ENCODE data around the gene SLC22A8. TPM values are rescaled to one million over a fixed set of nuclear protein-coding genes. Genes with fewer than 3 reads are reported as not detected.

The SLC22A8 gene
- total and polyA plus RNA-seq, 2 donors (not counting 1 experiment from before 2014, with no cell fraction given), result not detected

GRCh38 chr11:63012839-63013238 lies 2.8 kb downstream of the SLC22A8 start:
- no peaks in the 10 kb centered on the region for H3K36me3 ChIP-seq (replicated peaks in 1 of 2; ENCODE audit: control extremely low read depth in 1 of 2, control insufficient read depth in 1 of 2, extremely low read depth in 1 of 2, insufficient read depth in 2 of 2, low read length in 1 of 2)
- no peaks in the 10 kb centered on the region for H3K9me3 ChIP-seq (ENCODE audit: control extremely low read depth in 1 of 3, control insufficient read depth in 2 of 3, insufficient read depth in 1 of 3, low read length in 2 of 3)
- CTCF ChIA-PET, result interaction anchor here (1.6 to 3.4 kb wide), 2 partner anchors 8 to 11 kb away, joined by 4 to 20 read pairs; no protein-coding TSS in a partner anchor
- no peak overlapping the region for H3K27ac ChIP-seq (ENCODE audit: low read length in 2 of 2)
- H4K20me1 ChIP-seq (ENCODE audit: control insufficient read depth, insufficient read depth, low read length, poor library complexity, severe bottlenecking), result no peaks in the 10 kb centered on the region
- Mint-ChIP-seq H3K27ac (no peak overlapping the region), H3K9me3 (ENCODE audit: insufficient read depth) (no peaks in the 10 kb centered on the region), H3K4me1 (no peaks in the 10 kb centered on the region), H3K27me3 (peaks cover 33% of the 10 kb centered on the region), H3K4me3 (no peak overlapping the region)
- intact Hi-C loops (cut with micrococcal nuclease), result no loop called here
- no peak overlapping the region for H2AFZ ChIP-seq (ENCODE audit: insufficient read depth, low read depth, low read length, poor library complexity, severe bottlenecking)
- H3K79me2 ChIP-seq (ENCODE audit: control insufficient read depth, insufficient read depth, low read length), result no peaks in the 10 kb centered on the region
- WGBS (ENCODE audit: insufficient coverage), result no CpG with 5 or more reads among the region's 1 CpG
- H3K9ac ChIP-seq (ENCODE audit: low read length), result no peak overlapping the region
- H3K4me2 ChIP-seq (replicated peaks; ENCODE audit: low read depth, low read length, poor library complexity, severe bottlenecking), result no peak overlapping the region
- ATAC-seq (ENCODE audit: low read depth), result no peak
- POLR2A ChIA-PET, result no interaction called here
- H3K27me3 ChIP-seq (replicated peaks in 1 of 4; ENCODE audit: control extremely low read depth in 1 of 4, control insufficient read depth in 3 of 4, insufficient read depth in 4 of 4, low read length in 3 of 4), result peaks cover 0 to 3% (median 1%) of the 10 kb centered on the region in 4 experiments
- TF ChIP-seq CTCF (IDR thresholded peaks at IDR 0.05) (no peak), EZH2 (IDR thresholded peaks at IDR 0.05; ENCODE audit: borderline replicate concordance, insufficient read depth, low read depth, low read length, poor library complexity, severe bottlenecking) (no peak)
- no peaks in the 10 kb centered on the region for H3K4me1 ChIP-seq (ENCODE audit: control insufficient read depth in 2 of 2, insufficient read depth in 2 of 2, low read length in 2 of 2)
- H3K4me3 ChIP-seq (ENCODE audit: control extremely low read depth in 1 of 5, extremely low read depth in 1 of 5, insufficient read depth in 1 of 5, low read depth in 2 of 5, low read length in 4 of 5), result no peak overlapping the region
- DNase-seq, result no peak

GRCh38 chr11:63012430-63012829 lies 3.2 kb downstream of the SLC22A8 start:
- no peak overlapping the region for H2AFZ ChIP-seq (ENCODE audit: insufficient read depth, low read depth, low read length, poor library complexity, severe bottlenecking)
- CTCF ChIA-PET, result interaction anchor here (0.9 to 3.4 kb wide), 3 partner anchors 8 to 106 kb away, joined by 4 to 20 read pairs (median 4); no protein-coding TSS in a partner anchor
- Mint-ChIP-seq H3K27ac (no peak overlapping the region), H3K4me1 (no peaks in the 10 kb centered on the region), H3K4me3 (no peak overlapping the region), H3K9me3 (ENCODE audit: insufficient read depth) (no peaks in the 10 kb centered on the region), H3K27me3 (peaks cover 32% of the 10 kb centered on the region)
- H3K36me3 ChIP-seq (replicated peaks in 1 of 2; ENCODE audit: control extremely low read depth in 1 of 2, control insufficient read depth in 1 of 2, extremely low read depth in 1 of 2, insufficient read depth in 2 of 2, low read length in 1 of 2), result no peaks in the 10 kb centered on the region
- no peaks in the 10 kb centered on the region for H3K4me1 ChIP-seq (ENCODE audit: control insufficient read depth in 2 of 2, insufficient read depth in 2 of 2, low read length in 2 of 2)
- H3K4me3 ChIP-seq (ENCODE audit: control extremely low read depth in 1 of 5, extremely low read depth in 1 of 5, insufficient read depth in 1 of 5, low read depth in 2 of 5, low read length in 4 of 5), result no peak overlapping the region
- no peak for ATAC-seq (ENCODE audit: low read depth)
- H3K9ac ChIP-seq (ENCODE audit: low read length), result no peak overlapping the region
- DNase-seq, result no peak
- WGBS (ENCODE audit: insufficient coverage), result 92% methylated on average over 10 of the region's 11 CpGs
- no peaks in the 10 kb centered on the region for H4K20me1 ChIP-seq (ENCODE audit: control insufficient read depth, insufficient read depth, low read length, poor library complexity, severe bottlenecking)
- H3K27me3 ChIP-seq (replicated peaks in 1 of 4; ENCODE audit: control extremely low read depth in 1 of 4, control insufficient read depth in 3 of 4, insufficient read depth in 4 of 4, low read length in 3 of 4), result no peaks in the 10 kb centered on the region
- H3K9me3 ChIP-seq (ENCODE audit: control extremely low read depth in 1 of 3, control insufficient read depth in 2 of 3, insufficient read depth in 1 of 3, low read length in 2 of 3), result no peaks in the 10 kb centered on the region
- POLR2A ChIA-PET, result no interaction called here
- TF ChIP-seq EZH2 (IDR thresholded peaks at IDR 0.05; ENCODE audit: borderline replicate concordance, insufficient read depth, low read depth, low read length, poor library complexity, severe bottlenecking), result no peak
- TF ChIP-seq CTCF (IDR thresholded peaks at IDR 0.05), result no peak
- no peaks in the 10 kb centered on the region for H3K79me2 ChIP-seq (ENCODE audit: control insufficient read depth, insufficient read depth, low read length)
- no peak overlapping the region for H3K4me2 ChIP-seq (replicated peaks; ENCODE audit: low read depth, low read length, poor library complexity, severe bottlenecking)
- no peak overlapping the region for H3K27ac ChIP-seq (ENCODE audit: low read length in 2 of 2)
- intact Hi-C loops (cut with micrococcal nuclease), result no loop called here
